Neural cell (in vitro differentiated cells): ENCODE measurements around the gene COL6A5. TPM values are rescaled to one million over a fixed set of nuclear protein-coding genes. Genes with fewer than 3 reads are reported as not detected.

Experiments
- H2AFZ ChIP-seq: fragments of 200-600, 300-800 bp; sonication (generic), shearing (Covaris generic); 2 replicates; pipeline ENCODE4 v1.6.0; 2014; ENCODE audit warnings: low read depth, mild to moderate bottlenecking, antibody characterized with exemption, low read length, moderate library complexity
- H3F3A ChIP-seq: fragments of 200-600 bp; shearing (Covaris generic); 2 replicates; pipeline ENCODE4 v1.6.1; 2016; ENCODE audit warnings: mild to moderate bottlenecking, moderate library complexity, mixed read lengths, antibody characterized with exemption, low read length; ENCODE audit not compliant: insufficient read depth, poor library complexity, severe bottlenecking
- H3K27ac ChIP-seq: fragments of 200-600, 300-800 bp; sonication (generic), shearing (Covaris generic); 2 replicates; pipeline ENCODE4 v1.5.1; 2014; ENCODE audit warnings: mild to moderate bottlenecking, low read length, moderate library complexity
- H3K27me3 ChIP-seq: fragments of 300-800, 200-600 bp; sonication (generic), shearing (Covaris generic); 2 replicates; pipeline ENCODE4 v1.6.0; 2014; ENCODE audit warnings: mild to moderate bottlenecking, low read depth, low read length, moderate library complexity; ENCODE audit not compliant: insufficient read depth
- H3K36me3 ChIP-seq: fragments of 300-800, 200-600 bp; sonication (generic), shearing (Covaris generic); 2 replicates; pipeline ENCODE4 v1.5.1; 2014; ENCODE audit warnings: mild to moderate bottlenecking, antibody characterized with exemption, low read length, moderate library complexity; ENCODE audit not compliant: insufficient read depth
- H3K4me2 ChIP-seq: fragments of 300-800, 200-600 bp; sonication (generic), shearing (Covaris generic); 2 replicates; pipeline ENCODE4 v1.6.0; 2014; ENCODE audit warnings: mild to moderate bottlenecking, low read length
- H3K4me3 ChIP-seq: fragments of 300-800, 200-600 bp; sonication (generic), shearing (Covaris generic); 2 replicates; pipeline ENCODE4 v1.5.1; 2014; ENCODE audit warnings: mild to moderate bottlenecking, low read length, moderate library complexity
- H3K79me2 ChIP-seq: fragments of 200-600 bp; shearing (Covaris generic); replicated peaks from 2 replicates; pipeline ENCODE4 v1.6.0; 2014; ENCODE audit warnings: mild to moderate bottlenecking, low read length, moderate library complexity; ENCODE audit not compliant: insufficient read depth
- H3K9ac ChIP-seq: fragments of 300-800, 200-600 bp; sonication (generic), shearing (Covaris generic); 2 replicates; pipeline ENCODE4 v1.6.1; 2016; ENCODE audit warnings: mild to moderate bottlenecking, low read length, mixed read lengths
- H3K9me2 ChIP-seq: fragments of 200-600 bp; shearing (Covaris generic); 2 replicates; pipeline ENCODE4 v1.6.1; 2016; ENCODE audit warnings: mild to moderate bottlenecking, low read length, mixed read lengths; ENCODE audit not compliant: insufficient read depth
- H3K9me3 ChIP-seq: fragments of 200-600, 300-800 bp; sonication (generic), shearing (Covaris generic); 2 replicates; pipeline ENCODE4 v1.6.1; 2016; ENCODE audit warnings: mild to moderate bottlenecking, mixed run types, low read length, moderate library complexity, mixed read lengths
- H4K20me1 ChIP-seq: fragments of 200-600 bp; shearing (Covaris generic); 2 replicates; pipeline ENCODE4 v1.6.1; 2016; ENCODE audit warnings: mild to moderate bottlenecking, mixed run types; ENCODE audit not compliant: insufficient read depth
- EP300 ChIP-seq: fragments of 450-650 bp; conservative IDR thresholded peaks from 2 replicates; pipeline ENCODE4 v1.6.1; 2014; ENCODE audit warnings: antibody characterized with exemption, mild to moderate bottlenecking, moderate library complexity; ENCODE audit not compliant: poor library complexity, severe bottlenecking
- EZH2 ChIP-seq: fragments of 200-600, 300-800 bp; shearing (Covaris generic), sonication (generic); IDR thresholded peaks from 2 replicates; pipeline ENCODE4 v1.6.1; 2014; ENCODE audit warnings: antibody characterized with exemption, low read length, borderline replicate concordance, mild to moderate bottlenecking; ENCODE audit not compliant: insufficient read depth, poor library complexity, severe bottlenecking
- MXI1 ChIP-seq: fragments of 450-650 bp; conservative IDR thresholded peaks from 2 replicates; pipeline ENCODE4 v1.6.1; 2014; ENCODE audit warnings: antibody characterized with exemption, mild to moderate bottlenecking; ENCODE audit not compliant: poor library complexity, severe bottlenecking
- POLR2AphosphoS5 ChIP-seq: IDR thresholded peaks from 2 replicates; pipeline ENCODE4 v1.6.1; 2012
- RAD21 ChIP-seq: fragments of 450-650 bp; conservative IDR thresholded peaks from 2 replicates; pipeline ENCODE4 v1.6.1; 2014; ENCODE audit warnings: antibody characterized with exemption, mild to moderate bottlenecking, moderate library complexity
- SMC3 ChIP-seq: fragments of 450-650 bp; conservative IDR thresholded peaks from 2 replicates; pipeline ENCODE4 v1.6.1; 2014; ENCODE audit warnings: antibody characterized with exemption, mild to moderate bottlenecking, moderate library complexity; ENCODE audit not compliant: poor library complexity
- TAF1 ChIP-seq: IDR thresholded peaks from 2 replicates; pipeline ENCODE4 v1.6.1; 2012; ENCODE audit warnings: low read depth
- polyA plus RNA-seq: library from polyadenylated mRNA; depleted of rRNA; stranded (reverse); fragments of >200 nt; gene quantifications from 2 replicates; pipeline ENCODE4 v1.2.3, GENCODE V29; 2014
- TF ChIP-seq, protein P1 (sequence below): IDR thresholded peaks from 2 replicates; pipeline ENCODE4 v1.6.1; 2012; ENCODE audit warnings: borderline replicate concordance
- TF ChIP-seq, protein P2 (sequence below): fragments of 450-650 bp; IDR thresholded peaks from 2 replicates; pipeline ENCODE4 v1.5.1; 2014; ENCODE audit warnings: antibody characterized with exemption, mild to moderate bottlenecking, moderate library complexity; ENCODE audit not compliant: poor library complexity, severe bottlenecking

The COL6A5 gene
- polyA plus RNA-seq, 1 donor from 2014 or later: not detected

DNA sequence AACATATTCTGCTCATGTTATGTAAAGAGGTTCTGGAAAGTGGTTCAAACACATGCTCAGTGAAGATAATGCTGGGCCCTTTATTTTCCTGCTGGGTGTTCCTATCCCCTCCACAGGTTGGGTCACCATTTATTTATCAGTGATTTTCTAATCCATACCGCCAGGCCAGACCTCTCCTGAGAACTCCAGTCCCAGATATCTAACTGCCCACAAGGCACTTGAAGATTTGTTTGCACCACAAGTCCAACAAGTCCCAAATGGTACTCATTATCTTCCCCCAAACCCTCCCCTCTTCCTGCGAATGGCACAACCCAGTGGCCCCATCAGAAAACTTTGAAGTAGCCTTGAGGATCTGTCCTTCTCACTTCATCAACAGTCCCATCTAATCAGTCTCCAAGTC, 176.9 kb downstream of the COL6A5 start:
- H3K4me3 ChIP-seq: no peak overlapping the region
- no peak overlapping the region for H3K9ac ChIP-seq
- no peak for TF ChIP-seq POLR2AphosphoS5
- no peak for TF ChIP-seq RAD21
- no peak for TF ChIP-seq EP300
- no peaks in the 10 kb centered on the region for H3K9me2 ChIP-seq
- H3K79me2 ChIP-seq: no peaks in the 10 kb centered on the region
- H4K20me1 ChIP-seq: no peaks in the 10 kb centered on the region
- no peaks in the 10 kb centered on the region for H3K9me3 ChIP-seq
- no peaks in the 10 kb centered on the region for H3F3A ChIP-seq
- H3K4me2 ChIP-seq: no peak overlapping the region
- H3K27me3 ChIP-seq: peaks cover 11% of the 10 kb centered on the region
- H3K27ac ChIP-seq: no peak overlapping the region
- H2AFZ ChIP-seq: no peak overlapping the region
- no peaks in the 10 kb centered on the region for H3K36me3 ChIP-seq

DNA sequence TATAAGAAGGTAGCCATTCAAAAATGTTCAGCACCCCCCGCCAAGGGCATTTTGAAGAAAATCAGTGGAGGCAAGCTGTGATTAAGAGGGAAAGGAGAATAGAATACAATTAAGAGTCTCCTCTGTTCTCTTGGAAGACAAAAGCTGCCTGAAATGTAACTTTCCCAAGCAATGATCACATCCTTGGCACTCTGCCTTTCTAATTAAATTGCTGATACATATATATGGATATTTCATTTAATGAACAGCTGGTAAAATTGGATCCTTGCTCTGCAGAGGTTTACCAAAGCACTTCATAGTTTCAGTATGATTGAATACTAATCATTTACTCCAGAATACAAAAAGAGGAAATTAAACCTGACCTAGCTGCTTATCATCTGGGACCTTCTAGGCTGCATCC, 182.0 kb downstream of the COL6A5 start:
- Histone ChIP-seq H3K9ac (no peak overlapping the region), H3K9me3 (no peaks in the 10 kb centered on the region), H3K36me3 (no peaks in the 10 kb centered on the region), H3K9me2 (no peaks in the 10 kb centered on the region), H4K20me1 (no peaks in the 10 kb centered on the region), H3K27me3 (no peaks in the 10 kb centered on the region), H3K27ac (no peak overlapping the region), H3K79me2 (no peaks in the 10 kb centered on the region), H3K4me3 (no peak overlapping the region), H2AFZ (no peak overlapping the region), H3K4me2 (no peak overlapping the region), H3F3A (no peaks in the 10 kb centered on the region)
- no peak for TF ChIP-seq MXI1
- TF ChIP-seq SMC3: no peak
- no peak for TF ChIP-seq RAD21
- TF ChIP-seq EZH2: no peak
- no peak for TF ChIP-seq TAF1
- no peak for TF ChIP-seq EP300
- TF ChIP-seq, protein P1, sequence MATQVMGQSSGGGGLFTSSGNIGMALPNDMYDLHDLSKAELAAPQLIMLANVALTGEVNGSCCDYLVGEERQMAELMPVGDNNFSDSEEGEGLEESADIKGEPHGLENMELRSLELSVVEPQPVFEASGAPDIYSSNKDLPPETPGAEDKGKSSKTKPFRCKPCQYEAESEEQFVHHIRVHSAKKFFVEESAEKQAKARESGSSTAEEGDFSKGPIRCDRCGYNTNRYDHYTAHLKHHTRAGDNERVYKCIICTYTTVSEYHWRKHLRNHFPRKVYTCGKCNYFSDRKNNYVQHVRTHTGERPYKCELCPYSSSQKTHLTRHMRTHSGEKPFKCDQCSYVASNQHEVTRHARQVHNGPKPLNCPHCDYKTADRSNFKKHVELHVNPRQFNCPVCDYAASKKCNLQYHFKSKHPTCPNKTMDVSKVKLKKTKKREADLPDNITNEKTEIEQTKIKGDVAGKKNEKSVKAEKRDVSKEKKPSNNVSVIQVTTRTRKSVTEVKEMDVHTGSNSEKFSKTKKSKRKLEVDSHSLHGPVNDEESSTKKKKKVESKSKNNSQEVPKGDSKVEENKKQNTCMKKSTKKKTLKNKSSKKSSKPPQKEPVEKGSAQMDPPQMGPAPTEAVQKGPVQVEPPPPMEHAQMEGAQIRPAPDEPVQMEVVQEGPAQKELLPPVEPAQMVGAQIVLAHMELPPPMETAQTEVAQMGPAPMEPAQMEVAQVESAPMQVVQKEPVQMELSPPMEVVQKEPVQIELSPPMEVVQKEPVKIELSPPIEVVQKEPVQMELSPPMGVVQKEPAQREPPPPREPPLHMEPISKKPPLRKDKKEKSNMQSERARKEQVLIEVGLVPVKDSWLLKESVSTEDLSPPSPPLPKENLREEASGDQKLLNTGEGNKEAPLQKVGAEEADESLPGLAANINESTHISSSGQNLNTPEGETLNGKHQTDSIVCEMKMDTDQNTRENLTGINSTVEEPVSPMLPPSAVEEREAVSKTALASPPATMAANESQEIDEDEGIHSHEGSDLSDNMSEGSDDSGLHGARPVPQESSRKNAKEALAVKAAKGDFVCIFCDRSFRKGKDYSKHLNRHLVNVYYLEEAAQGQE: no peak
- TF ChIP-seq, protein P2, sequence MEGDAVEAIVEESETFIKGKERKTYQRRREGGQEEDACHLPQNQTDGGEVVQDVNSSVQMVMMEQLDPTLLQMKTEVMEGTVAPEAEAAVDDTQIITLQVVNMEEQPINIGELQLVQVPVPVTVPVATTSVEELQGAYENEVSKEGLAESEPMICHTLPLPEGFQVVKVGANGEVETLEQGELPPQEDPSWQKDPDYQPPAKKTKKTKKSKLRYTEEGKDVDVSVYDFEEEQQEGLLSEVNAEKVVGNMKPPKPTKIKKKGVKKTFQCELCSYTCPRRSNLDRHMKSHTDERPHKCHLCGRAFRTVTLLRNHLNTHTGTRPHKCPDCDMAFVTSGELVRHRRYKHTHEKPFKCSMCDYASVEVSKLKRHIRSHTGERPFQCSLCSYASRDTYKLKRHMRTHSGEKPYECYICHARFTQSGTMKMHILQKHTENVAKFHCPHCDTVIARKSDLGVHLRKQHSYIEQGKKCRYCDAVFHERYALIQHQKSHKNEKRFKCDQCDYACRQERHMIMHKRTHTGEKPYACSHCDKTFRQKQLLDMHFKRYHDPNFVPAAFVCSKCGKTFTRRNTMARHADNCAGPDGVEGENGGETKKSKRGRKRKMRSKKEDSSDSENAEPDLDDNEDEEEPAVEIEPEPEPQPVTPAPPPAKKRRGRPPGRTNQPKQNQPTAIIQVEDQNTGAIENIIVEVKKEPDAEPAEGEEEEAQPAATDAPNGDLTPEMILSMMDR: no peak
- no peak for TF ChIP-seq POLR2AphosphoS5

DNA sequence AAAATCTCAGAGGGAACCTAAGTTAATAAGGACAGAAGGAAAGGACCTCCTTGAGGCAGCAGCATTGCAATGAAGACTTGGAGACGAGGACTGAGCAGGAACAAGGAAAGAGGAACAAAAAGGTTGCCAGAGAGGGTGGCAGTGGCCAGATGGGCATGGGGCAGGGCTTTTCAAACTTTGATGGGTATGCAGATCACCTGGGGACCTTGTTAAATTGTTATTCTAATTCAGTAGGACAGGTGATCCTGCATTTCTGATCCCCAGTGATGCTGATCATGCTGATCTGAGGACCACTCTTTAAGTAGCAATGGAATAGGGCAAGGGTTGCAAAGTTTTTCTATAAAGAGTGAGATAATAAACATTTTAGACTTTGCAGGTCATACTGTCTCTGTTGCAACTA, 182.6 kb downstream of the COL6A5 start:
- Histone ChIP-seq H3F3A (no peaks in the 10 kb centered on the region), H3K9ac (no peak overlapping the region), H3K79me2 (no peaks in the 10 kb centered on the region), H3K36me3 (no peaks in the 10 kb centered on the region), H3K4me3 (no peak overlapping the region), H3K9me2 (no peaks in the 10 kb centered on the region), H3K27ac (no peak overlapping the region), H3K4me2 (no peak overlapping the region), H4K20me1 (no peaks in the 10 kb centered on the region), H3K27me3 (no peaks in the 10 kb centered on the region), H2AFZ (no peak overlapping the region), H3K9me3 (no peaks in the 10 kb centered on the region)
- TF ChIP-seq POLR2AphosphoS5 (no peak), EZH2 (no peak), RAD21 (no peak), EP300 (no peak), TAF1 (no peak), SMC3 (no peak), MXI1 (no peak)
- TF ChIP-seq, protein P1: no peak
- TF ChIP-seq, protein P2: no peak
